Superior temporal gyrus (tissue), 1 donor: ENCODE measurements around the gene AWAT2.
"Not testable (repeated sequence)": the region's sequence is repeated elsewhere in the genome, so short reads cannot be mapped to it uniquely, and the experiment has no call there.

ENCODE experiments used
- DNase-seq: peaks from one replicate; pipeline ENCODE4 v3.0.0-alpha.2; 2016; ENCODE audit errors: extremely low spot score

AWAT2 gene

GRCh38 chrX:70041993-70042392 is 7.7 kb downstream of the AWAT2 start:
- DNase-seq: no peak

- no peak for DNase-seq
These were observed 10.0 kb downstream of the AWAT2 start for GRCh38 chrX:70039758-70040157.

- no peak for DNase-seq
These were observed 10.8 kb downstream of the AWAT2 start for GRCh38 chrX:70038951-70039350.

- no peak for DNase-seq
These were observed 11.2 kb downstream of the AWAT2 start for GRCh38 chrX:70038515-70038914.

DNA sequence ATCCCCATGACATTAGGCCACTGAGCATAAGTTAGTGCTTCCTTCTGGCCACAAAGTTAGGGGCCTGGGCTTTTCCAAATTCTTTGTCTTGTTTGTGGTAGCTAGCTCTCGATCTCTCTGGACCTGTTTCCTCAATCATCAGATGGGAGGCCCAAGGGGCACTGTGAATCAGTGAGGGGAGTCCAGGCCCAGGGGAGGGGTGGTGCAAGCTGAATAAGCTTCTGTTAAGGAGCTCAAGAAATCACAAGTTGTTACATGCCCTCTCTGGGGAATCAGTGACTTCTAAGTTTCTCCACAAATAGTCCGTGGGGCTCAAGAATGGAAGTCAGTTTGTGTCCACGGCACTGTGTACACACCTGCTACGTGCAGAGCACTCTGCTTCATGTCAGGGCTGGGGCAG is 15.1 kb downstream of the AWAT2 start:
- DNase-seq: no peak

DNA sequence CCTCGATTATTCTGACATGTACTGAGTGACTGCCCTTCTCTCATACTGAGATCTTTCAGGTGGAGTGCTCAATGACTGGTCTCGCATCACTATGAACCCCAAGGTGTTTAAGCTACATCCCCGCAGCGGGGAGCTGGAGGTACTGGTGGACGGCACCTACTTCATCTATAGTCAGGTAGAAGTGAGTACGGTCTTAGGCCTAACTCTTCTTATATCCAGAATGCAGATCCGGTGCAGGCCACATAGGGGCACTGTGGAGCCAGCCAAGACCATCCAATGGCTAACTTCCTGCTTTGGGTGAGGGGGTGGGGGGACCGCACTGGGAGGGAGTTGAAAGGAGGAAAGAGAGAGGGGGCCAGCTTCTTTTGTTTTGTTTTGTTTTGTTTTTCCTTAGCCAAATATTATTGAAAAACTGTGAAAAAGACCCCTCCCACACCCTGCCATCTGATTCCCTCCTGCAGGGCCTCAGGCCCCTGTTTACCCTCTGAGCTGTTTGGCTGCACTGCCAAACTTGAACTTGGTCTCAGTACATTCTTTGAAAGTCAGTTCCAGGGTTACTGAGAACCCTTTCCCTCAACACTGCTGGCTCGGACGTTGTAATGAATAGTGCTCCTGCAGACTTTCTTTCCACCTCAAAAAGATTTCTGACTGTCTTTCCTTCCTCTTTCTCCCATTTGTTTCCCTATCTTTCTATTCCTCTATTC is 16.2 kb downstream of the AWAT2 start:
- DNase-seq: peak; percentile 10

DNA sequence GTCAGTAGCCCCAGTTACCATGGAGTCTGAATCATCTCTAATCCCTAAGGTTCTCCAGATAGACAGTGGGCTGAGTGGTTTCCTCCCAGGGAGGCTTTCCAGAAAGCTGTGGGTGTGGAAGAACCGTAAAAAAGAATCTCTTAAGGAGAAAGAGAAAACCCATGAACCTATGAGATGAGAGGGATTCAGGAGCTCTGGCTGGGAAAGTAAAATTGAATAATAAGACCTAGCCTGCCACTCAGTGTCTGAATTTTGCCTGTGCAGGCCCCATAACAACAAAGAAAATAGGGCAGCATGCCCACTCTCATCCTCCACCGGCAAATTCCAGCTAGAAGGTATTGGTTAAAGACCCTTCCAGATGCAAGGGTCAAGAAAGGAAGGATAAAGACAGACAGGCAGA is 16.9 kb downstream of the AWAT2 start:
- DNase-seq: no peak

DNA sequence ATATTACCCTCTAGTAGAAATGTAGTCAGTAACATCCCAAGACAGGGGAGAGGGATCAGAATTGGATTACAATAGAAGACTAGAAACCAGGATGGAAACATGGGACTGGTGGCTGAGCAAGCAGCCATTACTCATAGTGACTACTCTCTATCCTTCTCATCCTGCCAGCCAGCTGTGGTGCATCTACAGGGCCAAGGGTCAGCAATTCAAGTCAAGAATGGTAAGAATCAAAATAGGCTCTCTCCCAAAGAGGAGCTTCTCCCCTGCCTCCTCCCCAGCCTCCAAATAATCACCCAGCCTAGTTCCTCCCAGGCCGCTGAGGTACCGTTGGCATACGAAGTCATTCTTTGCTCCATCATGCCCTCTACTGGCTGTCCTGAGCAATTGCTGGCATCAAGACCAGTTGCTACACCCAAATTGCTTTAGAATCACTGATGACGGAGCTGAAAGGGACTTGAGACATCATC is 19.4 kb downstream of the AWAT2 start:
- DNase-seq: peak; percentile 73

DNA sequence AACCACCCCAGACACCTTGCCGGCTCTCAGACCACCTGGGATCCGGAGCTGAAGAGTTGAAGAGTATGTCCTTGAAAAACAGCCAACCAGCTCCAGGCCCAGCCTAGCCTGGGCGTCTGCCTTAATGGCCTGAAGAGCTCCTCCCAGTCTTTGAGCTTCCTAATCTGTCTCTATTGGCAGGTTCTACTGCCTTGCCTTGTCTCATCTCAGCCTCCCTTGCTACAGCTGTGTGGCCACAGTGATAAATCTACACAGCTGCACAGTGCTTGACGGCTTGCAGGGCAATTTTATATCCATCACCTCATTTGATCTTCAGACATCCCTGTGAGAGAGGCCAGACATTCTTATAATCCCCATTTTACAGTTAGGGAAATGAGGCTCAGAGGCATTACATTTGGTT is 19.9 kb downstream of the AWAT2 start:
- DNase-seq: no peak

DNA sequence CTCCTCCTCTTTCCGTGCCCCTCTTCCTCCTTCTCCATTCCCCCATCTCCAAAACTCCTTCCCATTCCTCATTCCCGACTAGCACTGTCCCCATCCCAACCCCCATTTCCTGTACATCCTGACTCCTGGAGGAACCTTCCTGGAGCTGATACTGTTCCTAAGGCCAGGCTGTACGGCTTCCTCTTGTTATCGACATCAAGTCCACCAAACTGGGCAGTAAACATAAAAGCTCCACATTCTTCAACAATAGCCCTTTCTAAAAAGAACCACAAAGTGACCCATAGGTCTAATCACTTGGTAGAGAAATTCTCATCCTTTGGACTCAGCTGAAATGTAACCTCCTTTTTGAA is 22.9 kb downstream of the AWAT2 start:
- no peak for DNase-seq

DNA sequence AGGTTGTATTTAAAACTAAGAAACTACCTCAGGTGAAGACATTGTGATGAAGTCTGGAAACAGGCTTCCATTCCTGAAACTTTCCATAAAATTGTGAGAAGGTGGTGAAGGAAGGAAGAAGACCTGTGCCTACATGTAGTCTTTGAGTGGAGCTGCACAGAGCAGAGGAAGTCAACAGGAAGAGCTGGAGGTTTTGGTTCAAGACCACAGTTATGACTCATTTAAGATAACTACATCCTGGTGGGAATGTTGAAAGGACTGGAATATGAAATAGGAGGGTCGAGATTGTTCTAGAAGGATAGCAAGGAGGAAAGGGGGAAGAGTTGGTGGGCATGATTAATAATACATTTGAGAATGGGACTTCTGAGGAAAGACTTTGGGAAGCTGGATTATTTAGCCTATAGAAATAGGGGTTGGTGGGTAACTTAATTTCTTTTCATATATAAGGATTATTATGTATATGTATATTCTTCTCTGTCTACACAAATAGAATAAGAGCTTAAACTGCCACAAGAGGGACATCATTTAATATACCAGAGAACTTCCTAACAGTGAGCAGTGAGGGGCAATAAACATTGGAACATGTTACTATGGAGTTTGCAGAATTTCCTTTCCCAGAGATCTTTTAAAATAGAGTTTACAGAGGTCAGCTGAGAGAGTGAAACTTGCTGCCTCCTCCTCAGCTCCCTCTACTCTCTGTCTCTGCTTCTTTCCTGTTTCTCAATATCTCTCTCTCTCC is 23.5 kb downstream of the AWAT2 start:
- no peak for DNase-seq

DNA sequence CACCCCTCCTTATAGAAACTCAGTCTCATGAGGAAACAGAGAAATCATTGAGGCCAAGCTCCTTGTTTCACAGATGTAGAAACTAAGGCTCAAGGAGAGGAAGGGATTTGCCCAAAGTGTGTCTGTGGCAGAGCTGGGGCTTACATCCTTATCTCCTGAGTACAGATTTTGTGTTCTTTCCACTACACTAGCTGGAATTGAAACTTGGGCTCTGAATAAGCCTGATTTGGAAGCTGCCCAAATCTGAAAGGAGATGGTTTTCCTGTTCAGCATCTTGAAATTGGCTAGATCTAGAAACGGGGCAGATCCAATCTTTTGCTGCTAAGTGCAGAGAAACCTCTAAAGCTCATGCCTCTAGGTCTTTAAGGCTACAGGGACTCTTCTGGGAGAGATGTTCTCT is 24.3 kb downstream of the AWAT2 start:
- DNase-seq: peak; percentile 9

- DNase-seq: no peak
These were observed 27.1 kb downstream of the AWAT2 start for GRCh38 chrX:70022616-70023015.

DNA sequence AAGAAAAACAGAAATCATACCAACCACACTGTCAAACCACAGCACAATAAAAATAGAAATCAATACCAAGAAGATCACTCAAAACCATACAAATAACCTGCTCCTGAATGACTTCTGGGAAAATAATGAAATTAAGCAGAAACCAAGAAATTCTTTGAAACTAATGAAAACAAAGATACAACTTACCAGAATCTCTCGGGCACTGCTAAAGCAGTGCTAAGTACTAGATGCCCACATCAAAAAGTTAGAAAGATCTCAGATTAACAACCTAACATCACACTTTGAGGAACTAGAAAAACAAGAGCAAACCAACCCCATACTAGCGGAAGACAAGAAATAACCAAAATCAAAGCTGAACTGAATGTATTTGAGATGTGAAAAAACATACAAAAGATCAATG is 33.2 kb downstream of the AWAT2 start:
- DNase-seq: no peak

GRCh38 chrX:70013466-70014381 is 36.0 kb downstream of the AWAT2 start:
- DNase-seq: no peak

GRCh38 chrX:70012756-70013155 is 37.0 kb downstream of the AWAT2 start:
- no peak for DNase-seq

DNA sequence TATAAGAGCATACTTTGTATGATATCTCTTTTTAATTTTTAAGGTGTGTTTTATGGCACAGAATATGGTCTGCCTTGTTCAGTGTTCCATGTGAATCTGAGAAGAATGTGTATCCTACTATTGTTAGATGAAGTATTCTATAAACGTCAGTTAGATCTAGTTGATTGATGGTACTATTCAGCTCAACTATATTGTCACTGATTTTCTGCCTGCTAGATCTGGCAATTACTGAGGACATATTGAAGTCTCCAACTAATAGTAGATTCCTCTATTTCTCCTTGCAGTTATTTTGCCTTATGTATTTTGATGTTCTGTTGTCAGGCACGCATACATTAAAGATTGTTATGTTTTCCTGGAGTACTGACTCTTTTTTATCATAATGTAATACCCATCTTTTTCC is 39.8 kb downstream of the AWAT2 start:
- DNase-seq: no peak

DNA sequence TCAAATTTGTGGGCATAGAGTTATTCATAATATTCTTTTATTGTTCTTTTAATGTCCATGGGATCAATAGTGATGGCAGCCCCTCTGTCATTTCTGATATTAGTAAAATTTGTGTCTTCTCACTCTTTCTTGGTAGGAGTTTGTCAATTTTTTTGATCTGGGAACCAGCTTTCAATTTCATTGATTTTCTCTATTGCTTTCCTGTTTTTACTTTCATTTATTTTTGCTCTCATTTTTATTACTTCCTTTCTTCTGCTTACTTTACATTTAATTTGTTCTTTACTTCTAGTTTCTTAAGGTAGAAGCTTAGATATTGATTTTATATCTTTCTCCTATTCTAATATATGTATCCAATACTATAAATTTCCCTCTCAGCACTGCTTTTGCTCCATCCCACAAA is 40.7 kb downstream of the AWAT2 start:
- DNase-seq: no peak

- no peak for DNase-seq
These were observed 41.8 kb downstream of the AWAT2 start for GRCh38 chrX:70007946-70008345.

- no peak for DNase-seq
These were observed 47.9 kb downstream of the AWAT2 start for GRCh38 chrX:70001708-70002341.

- no peak for DNase-seq
These were observed 48.5 kb downstream of the AWAT2 start for GRCh38 chrX:70001269-70001668.

DNA sequence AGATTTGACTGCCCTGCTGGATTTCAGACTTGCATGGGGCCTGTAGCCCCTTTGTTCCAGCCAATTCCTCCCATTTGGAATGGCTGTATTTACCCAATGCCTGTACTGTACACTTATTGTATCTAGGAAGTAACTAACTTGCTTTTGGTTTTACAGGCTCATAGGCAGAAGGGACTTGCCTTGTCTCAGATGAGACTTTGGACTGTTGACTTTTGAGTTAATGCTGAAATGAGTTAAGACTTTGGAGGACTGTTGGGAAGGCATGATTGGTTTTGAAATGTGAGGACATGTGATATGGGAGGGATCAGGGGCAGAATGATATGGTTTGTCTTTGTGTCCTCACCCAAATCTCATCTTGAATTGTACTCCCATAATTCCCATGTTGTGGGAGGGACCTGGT is 51.4 kb downstream of the AWAT2 start:
- DNase-seq: not testable (repeated sequence)
